Duodenal mucosa (tissue), 2 donors: ENCODE results near the gene SSH3.

Experiments used
- H3K27ac ChIP-seq: one replicate; pipeline ENCODE4 v1.7.0; 2013; ENCODE audit warnings: low read depth, low read length
- H3K27me3 ChIP-seq, 2 donors: one replicate each; pipeline ENCODE4 v1.7.0; 2013; ENCODE audit warnings: low read length in 2 of 2, control low read depth in 1 of 2; ENCODE audit not compliant: insufficient read depth in 2 of 2, control insufficient read depth in 1 of 2
- H3K36me3 ChIP-seq, 2 donors: one replicate each; pipeline ENCODE4 v1.7.0; 2013; ENCODE audit warnings: low read length in 2 of 2, control low read depth in 1 of 2; ENCODE audit not compliant: insufficient read depth in 2 of 2, control insufficient read depth in 1 of 2
- H3K4me1 ChIP-seq, 2 donors: one replicate each; pipeline ENCODE4 v1.7.0; 2013; ENCODE audit warnings: low read length in 2 of 2, control low read depth in 1 of 2; ENCODE audit not compliant: insufficient read depth in 2 of 2, control insufficient read depth in 1 of 2
- H3K4me3 ChIP-seq, 2 donors: one replicate each; pipeline ENCODE4 v1.7.0; 2013; ENCODE audit warnings: low read length in 2 of 2, low read depth in 1 of 2
- H3K9ac ChIP-seq, 2 donors: one replicate each; pipeline ENCODE4 v1.7.0; 2013; ENCODE audit warnings: low read length in 2 of 2, low read depth in 1 of 2
- H3K9me3 ChIP-seq, 2 donors: one replicate each; pipeline ENCODE4 v1.7.0; 2013; ENCODE audit warnings: low read length in 2 of 2, control low read depth in 1 of 2; ENCODE audit not compliant: control insufficient read depth in 1 of 2

SSH3 gene

DNA sequence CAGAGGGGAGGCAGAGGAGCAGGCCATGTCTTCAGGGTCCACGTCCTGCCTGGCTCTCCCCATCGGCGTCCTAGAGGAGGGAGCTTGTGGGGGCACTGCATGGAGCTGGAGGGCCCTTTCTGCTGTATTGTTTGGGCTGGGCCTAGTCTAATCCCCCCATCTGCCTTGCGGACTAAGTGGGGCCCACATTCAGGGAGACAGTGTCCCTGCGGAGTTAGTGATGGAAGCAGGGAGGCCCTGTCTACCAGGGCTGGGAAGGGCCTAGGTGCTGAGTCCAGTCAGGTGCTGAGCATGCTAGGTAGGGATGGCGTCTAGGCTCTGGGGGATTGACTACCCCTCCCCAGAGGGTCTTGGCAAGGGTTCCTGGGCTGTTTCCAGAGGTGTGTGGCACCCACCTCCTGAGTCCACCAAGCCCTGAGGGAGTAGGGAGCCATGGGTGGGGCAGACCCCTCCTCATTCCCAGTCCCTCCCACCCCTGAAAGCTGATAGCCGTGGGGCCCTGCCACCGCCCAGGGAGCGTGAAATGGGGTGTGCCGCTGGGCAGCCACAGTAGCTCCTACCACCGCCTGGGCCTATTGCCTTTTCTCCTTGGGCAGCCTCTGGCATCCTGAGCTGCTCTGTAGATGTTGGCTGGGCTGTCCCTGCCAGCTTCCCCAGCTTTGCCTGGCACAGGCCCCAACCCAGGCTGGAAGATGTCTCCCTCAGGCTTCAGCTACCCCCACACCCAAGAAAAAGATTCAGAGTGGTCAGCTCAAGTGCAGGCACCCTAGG lies 51.9 kb downstream of the SSH3 start:
- Histone ChIP-seq H3K27me3 (no peaks in the 10 kb centered on the region), H3K36me3 (no peaks in the 10 kb centered on the region), H3K9ac (peak overlapping the region; percentile 89 to 96), H3K4me3 (peak overlapping the region; percentile 41 to 53), H3K4me1 (peaks cover 52 to 56% of the 10 kb centered on the region in 2 donors), H3K9me3 (no peaks in the 10 kb centered on the region), H3K27ac (peak overlapping the region; percentile 99)

DNA sequence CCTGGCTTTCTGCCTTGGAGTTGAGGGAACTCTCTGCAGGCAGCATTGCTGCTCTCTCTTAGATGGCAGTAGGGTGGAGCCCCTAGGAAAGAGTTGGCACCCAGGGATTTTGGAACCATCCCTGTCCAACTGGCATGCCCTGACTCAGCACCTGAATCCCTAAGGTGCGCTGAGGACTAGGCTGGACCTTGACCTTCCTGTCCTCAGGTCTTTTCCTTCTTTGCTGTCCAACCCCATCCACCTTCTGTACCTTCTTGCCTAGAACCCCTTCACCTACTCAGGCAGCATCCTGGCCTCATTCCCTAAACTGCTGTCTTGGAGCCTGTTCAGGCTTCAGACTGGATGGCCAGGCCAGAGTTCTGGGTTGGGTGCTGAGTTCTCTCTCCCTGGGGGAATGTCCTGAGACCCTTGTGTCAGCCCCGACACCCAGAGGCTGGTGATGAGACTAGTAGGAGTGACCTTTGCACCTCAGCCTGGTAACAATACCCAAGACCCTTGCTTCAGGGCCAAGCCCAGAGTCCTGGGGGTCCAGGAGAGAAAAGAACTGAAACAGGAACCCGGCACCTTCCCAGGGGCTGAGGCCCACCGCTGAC lies 52.6 kb downstream of the SSH3 start:
- H3K4me3 ChIP-seq: peak overlapping the region in 1 of 2 donors; percentile 57
- peak overlapping the region; percentile 99 for H3K27ac ChIP-seq
- H3K9ac ChIP-seq: peak overlapping the region; percentile 89 to 96
- no peaks in the 10 kb centered on the region for H3K9me3 ChIP-seq
- no peaks in the 10 kb centered on the region for H3K27me3 ChIP-seq
- peaks cover 51 to 54% of the 10 kb centered on the region in 2 donors for H3K4me1 ChIP-seq
- no peaks in the 10 kb centered on the region for H3K36me3 ChIP-seq

DNA sequence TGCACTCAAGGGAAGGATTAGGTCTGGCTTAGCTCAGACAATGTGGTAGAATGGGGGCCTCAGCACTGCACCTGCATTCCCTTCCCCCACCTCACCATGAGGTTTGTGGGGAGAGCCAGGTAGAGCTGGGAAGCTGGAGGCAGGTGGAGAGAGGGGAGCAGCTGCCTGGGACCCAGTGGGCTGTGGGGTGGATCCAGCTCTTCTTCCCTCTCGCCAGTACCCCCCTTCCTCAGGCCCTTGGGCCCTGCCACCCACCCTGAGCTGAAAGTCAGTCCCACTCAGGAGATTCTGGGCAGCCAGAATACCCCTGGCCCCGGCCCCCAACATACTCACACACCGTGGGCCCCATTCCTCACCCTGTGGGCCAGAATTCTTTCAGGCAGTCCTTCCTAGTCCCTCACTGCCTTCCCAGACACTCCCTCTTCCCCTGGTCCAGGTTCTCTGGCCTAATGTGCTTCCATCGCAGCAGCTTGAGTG lies 53.1 kb downstream of the SSH3 start:
- H3K36me3 ChIP-seq: no peaks in the 10 kb centered on the region
- H3K9ac ChIP-seq: peak overlapping the region; percentile 21 to 96
- H3K27ac ChIP-seq: peak overlapping the region; percentile 99
- H3K27me3 ChIP-seq: no peaks in the 10 kb centered on the region
- H3K4me1 ChIP-seq: peaks cover 46 to 49% of the 10 kb centered on the region in 2 donors
- H3K4me3 ChIP-seq: peak overlapping the region; percentile 5 to 57
- H3K9me3 ChIP-seq: no peaks in the 10 kb centered on the region

DNA sequence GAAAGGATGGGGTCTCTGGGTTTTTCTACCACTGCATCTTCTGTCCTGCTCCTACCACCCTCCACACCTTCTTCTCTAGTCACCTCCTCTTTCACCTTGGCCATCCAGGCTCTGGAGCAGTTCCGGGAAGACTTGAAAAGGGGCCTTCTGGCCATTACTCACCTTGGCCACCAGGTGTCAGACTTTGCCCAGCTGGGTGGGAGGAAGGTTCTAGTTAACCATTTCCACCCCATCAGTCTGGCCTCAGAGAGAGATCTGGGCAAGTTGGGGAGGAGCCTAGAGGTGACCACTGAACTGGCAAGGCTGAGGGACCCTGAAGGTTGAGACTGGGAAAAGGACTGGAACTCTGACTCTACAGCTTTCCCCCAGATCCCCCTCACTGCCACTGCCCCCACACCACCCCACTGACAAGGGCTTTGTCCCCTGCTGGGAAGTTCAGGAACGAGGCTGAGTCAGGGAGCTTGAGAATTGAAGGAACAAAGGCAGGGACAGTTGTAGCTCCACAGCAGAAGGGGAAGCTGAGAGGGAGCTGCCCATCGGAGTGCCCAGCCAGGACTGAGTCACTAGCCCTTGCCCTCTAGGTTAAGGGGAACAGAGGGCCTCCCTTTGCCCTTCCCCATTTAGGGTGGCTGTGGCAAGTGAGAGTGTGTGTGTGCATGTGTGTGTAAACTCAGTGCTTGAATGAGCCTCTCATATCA lies 53.7 kb downstream of the SSH3 start:
- Histone ChIP-seq H3K36me3 (no peaks in the 10 kb centered on the region), H3K9ac (peak overlapping the region; percentile 21 to 96), H3K27me3 (no peaks in the 10 kb centered on the region), H3K4me3 (peak overlapping the region; percentile 5 to 57), H3K27ac (peak overlapping the region; percentile 99), H3K4me1 (peaks cover 42 to 43% of the 10 kb centered on the region in 2 donors), H3K9me3 (no peaks in the 10 kb centered on the region)

DNA sequence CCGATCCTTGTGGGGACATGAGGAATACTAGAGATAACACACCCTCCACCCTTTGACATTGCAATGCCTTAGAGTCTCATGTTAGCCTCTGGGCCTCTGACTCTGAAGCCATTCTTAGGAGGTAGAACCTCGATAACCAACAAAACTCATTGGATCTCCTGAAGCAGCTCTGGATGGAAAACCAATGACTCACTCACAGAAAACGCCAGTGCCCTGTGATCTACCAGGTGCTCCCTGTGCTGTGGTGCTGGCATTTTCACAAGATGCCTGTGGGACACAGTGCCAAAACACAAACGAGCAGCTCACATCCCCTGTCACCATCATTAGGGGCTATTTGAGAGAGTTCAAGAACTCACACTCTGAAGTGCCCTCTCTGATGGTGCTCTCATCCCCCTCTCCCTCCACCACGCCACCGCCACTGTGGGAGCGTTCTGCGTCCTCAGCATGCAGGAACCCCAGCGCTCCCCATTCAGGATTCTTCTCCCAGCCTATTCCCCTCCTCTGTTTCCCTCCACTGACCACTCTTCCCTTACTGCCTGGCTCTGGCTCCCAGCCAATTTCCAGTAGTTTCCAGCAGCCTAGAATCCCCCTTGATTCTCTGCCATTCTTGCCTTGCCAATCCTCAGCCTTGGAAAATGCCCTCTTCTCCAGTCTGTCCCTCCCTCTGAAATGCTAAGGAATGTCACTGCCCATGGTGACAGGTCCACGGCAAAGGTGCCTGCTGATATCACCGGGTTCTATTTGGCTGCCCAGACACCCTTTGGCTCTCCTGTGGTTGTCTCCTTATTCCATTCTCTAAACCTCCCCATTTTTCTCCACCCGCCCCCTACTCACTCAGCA lies 54.7 kb downstream of the SSH3 start:
- H3K9ac ChIP-seq: no peak overlapping the region
- no peaks in the 10 kb centered on the region for H3K27me3 ChIP-seq
- no peak overlapping the region for H3K27ac ChIP-seq
- H3K4me1 ChIP-seq: peaks cover 35 to 38% of the 10 kb centered on the region in 2 donors
- H3K9me3 ChIP-seq: no peaks in the 10 kb centered on the region
- H3K4me3 ChIP-seq: no peak overlapping the region
- H3K36me3 ChIP-seq: no peaks in the 10 kb centered on the region
